NCI-H1436 (cell line): ENCODE measurements around the gene NAA50.

Source experiments
- DNase-seq: peaks from one replicate; lab custom pipeline; 2025; lab: John Stamatoyannopoulos, UW

NAA50 gene

DNA sequence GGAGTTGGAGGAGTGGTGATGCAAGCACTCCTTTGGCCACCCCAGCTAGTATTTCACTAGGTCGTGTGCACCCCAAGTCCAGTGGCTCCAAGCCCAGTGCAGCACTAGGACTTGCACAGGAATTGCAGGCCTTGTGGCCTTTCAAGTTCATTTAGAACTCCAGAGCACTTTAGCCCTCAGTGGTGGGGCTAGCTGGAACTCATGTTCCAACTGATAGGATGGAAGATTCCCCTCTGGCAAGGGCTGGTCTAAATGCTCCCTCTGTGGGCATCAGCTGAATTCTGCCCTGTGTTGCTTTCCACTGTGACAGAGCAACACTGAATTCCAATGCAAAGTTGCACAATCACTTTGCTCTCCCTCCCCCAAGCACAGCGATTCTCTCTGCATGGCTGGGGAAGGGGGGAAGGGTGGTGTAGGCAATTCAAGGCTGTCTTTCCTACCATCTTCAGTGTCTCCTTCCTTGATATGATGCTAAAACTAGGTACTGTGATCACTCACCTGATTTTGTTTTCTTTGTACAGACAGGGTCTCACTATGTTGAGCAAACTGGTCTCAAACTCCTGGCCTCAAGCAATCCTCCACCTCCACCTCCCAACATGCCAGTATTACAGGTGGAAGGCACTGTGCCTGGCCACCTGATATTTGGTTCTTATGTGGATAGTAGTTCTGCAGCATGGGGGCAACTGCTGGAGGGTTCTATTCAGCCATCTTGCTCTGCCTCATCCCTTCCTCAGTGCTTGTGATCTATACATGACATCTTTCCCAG is 59.9 kb downstream of the NAA50 start:
- DNase-seq, result no peak

DNA sequence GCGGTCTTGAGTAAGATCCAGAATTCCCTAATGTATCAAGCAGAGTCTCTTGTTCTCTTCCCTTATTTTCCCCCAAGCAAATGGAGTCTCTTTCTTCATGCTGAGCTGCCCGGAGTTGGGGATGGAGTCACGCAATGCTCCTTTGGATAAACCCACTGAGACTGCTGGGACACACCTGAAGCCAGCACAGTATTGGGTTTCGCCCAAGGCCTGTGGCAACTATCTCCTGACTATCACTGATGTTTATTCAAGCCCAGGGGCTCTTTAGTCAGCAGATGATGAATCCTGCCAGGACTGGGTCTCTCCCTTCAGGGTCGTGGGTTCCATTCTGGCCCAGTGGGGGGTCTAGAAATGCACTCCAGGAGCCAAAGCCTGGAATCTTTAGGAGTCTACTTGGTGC is 60.9 kb downstream of the NAA50 start:
- no peak for DNase-seq

DNA sequence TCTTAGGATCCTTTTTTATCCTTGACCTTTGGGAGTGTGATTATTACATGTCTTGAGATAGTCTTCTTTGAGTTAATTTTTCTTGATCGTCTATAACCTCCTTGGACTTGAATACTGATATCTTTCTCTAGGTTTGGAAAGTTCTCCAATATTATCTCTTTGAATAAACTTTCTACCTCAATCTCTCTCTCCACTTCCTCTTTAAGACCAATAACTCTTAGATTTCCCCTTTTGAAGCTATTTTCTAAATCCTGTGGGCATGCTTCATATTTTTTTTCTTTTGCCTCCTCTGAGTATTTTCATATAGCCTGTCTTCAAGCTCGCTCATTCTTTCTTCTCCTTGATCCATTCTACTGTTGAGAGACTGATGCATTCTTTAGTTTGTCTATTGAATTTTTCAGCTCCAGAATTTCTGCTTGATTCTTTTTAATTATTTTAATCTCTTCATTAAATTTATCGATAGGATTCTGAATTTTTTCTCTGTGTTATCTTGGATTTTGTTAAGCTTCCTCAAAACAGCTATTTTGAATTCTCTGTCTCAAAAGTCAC is 61.7 kb downstream of the NAA50 start:
- DNase-seq, result no peak

DNA sequence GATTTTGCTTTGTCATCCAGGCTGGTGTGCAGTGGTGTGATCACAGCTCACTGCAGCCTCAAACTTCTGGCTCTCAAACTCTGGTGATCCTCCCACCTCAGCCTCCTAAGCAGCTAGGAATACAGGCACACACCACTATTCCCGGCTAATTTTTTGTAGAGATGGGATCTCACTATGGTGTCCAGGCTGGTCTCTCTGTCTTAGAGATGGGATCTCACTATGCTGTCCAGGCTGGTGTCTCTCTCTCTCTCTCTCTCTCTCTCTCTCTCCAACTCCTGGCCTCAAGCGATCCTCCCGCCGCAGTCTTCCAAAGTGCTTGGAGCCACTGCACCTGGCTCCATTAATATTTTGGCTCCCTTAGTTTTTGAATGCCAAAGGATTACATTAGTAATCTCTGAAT is 67.3 kb downstream of the NAA50 start:
- DNase-seq, result no peak

DNA sequence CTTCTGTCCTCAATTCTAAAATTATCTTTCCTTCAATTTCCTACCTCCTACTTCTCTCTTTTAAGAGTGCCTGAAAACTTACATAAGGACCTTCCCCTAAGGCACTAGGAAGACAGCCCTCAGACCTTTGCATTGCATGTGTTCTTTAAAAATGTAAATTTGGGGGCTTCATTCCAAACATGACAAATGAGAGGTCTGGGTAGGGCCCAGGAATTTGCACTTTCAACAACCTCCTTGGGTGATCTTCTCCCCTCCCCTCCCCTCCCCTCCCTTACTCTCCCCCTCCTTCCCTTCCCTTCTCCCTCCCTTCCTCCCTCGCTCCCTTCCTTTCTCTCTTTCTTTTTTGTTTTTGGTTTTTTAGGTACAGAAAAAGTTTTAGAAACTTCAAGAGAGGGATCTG is 68.3 kb downstream of the NAA50 start:
- no peak for DNase-seq

DNA sequence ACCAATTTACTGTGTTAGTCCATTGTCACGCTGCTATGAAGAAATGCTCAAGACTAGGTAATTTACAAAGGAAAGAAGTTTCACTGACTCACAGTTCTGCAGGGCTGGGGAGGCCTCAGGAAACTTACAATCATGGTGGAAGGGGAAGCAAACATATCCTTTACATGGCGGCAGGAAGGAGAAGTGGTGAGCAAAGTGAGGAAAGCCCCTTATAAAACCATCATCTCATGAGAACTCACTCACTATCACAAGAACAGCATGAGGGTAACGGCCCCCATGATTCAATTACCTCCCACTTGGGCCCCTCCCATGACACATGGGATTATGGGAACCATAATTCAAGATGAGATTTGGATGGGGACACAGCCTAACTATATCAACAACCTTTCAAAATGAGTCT is 69.8 kb downstream of the NAA50 start:
- no peak for DNase-seq

DNA sequence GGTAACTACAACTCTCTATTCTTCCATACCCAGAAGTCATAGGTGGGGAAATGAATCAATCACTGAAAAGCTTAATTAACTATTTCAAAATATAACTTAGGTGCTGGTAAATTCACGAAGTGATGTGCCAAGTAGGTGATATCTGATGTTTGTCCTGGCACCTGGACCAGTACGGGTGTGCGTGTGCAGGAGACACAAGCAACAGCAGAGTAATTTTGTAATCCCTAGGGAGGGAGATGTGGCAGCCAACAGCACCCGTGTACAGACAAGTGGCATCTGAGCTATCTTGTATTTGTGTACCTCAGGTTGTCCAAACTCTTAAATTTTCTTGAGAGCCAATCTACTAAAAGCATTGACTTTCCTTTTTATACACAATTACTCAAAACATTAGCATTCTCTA is 72.5 kb downstream of the NAA50 start:
- DNase-seq, result peak; percentile 42

DNA sequence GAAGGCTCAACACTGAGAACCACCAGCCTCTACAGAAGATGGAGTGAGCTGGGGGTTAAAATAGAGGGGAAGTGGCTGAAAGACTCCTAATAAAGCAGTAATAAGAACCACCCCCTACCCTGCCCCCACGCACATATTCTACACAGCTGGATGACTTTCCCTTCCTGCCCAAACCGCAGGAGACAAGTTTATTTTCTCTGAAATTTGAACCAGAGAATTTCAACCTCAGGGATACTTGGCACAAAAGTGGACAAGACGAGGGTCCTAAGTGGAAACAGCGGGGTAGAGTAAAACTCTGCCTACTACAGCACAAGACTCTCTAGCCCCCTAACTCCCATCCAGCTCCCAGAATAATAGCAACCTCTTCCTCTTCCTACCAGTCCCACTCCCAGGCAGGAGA is 78.0 kb downstream of the NAA50 start:
- no peak for DNase-seq
